ENCODE measurements around the gene NTMT2.
"Not testable (repeated sequence)": the region's sequence is repeated elsewhere in the genome, so short reads cannot be mapped to it uniquely, and the experiment has no call there.

DNA sequence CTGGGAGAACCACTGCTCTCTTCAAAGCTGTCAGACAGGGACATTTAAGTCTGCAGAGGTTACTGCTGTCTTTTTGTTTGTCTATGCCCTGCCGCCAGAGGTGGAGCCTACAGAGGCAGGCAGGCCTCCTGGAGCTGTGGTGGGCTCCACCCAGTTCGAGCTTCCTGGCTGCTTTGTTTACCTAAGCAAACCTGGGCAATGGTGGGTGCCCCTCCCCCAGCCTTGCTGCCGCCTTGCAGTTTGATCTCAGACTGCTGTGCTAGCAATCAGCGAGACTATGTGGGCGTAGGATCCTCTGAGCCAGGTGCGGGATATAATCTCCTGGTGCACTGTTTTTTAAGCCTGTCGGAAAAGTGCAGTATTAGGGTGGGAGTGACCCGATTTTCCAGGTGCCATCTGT lies 32.6 kb upstream of the NTMT2 start:
- TF ChIP-seq, protein P1, sequence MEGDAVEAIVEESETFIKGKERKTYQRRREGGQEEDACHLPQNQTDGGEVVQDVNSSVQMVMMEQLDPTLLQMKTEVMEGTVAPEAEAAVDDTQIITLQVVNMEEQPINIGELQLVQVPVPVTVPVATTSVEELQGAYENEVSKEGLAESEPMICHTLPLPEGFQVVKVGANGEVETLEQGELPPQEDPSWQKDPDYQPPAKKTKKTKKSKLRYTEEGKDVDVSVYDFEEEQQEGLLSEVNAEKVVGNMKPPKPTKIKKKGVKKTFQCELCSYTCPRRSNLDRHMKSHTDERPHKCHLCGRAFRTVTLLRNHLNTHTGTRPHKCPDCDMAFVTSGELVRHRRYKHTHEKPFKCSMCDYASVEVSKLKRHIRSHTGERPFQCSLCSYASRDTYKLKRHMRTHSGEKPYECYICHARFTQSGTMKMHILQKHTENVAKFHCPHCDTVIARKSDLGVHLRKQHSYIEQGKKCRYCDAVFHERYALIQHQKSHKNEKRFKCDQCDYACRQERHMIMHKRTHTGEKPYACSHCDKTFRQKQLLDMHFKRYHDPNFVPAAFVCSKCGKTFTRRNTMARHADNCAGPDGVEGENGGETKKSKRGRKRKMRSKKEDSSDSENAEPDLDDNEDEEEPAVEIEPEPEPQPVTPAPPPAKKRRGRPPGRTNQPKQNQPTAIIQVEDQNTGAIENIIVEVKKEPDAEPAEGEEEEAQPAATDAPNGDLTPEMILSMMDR (IDR thresholded peaks at IDR 0.05 in 4 of 5, conservative IDR thresholded peaks at IDR 0.05 in 1 of 5), result not testable (repeated sequence)
- TF ChIP-seq POLR2A (IDR thresholded peaks at IDR 0.05), result not testable (repeated sequence)
